ENCODE measurements around the gene DOK6.

The DOK6 gene

DNA sequence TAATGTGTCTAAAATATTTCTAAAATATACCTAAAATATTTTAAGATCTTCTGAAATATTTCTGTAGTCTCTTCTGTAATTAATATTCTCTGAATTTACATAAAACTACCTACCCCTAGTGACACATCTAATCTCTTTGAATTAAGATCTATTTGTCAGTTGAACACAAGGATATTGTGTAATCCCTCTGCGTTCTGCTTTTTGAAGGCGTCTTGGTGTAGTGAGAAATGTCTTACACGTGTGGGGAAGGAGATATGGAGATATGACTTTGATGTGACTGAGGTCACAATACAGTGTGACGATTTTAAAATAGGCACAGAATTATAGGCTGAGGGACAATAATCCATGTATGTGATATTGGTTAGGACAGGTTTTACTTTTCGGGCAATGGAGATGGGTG, 79.8 kb downstream of the DOK6 start:
- TF ChIP-seq, protein P1, sequence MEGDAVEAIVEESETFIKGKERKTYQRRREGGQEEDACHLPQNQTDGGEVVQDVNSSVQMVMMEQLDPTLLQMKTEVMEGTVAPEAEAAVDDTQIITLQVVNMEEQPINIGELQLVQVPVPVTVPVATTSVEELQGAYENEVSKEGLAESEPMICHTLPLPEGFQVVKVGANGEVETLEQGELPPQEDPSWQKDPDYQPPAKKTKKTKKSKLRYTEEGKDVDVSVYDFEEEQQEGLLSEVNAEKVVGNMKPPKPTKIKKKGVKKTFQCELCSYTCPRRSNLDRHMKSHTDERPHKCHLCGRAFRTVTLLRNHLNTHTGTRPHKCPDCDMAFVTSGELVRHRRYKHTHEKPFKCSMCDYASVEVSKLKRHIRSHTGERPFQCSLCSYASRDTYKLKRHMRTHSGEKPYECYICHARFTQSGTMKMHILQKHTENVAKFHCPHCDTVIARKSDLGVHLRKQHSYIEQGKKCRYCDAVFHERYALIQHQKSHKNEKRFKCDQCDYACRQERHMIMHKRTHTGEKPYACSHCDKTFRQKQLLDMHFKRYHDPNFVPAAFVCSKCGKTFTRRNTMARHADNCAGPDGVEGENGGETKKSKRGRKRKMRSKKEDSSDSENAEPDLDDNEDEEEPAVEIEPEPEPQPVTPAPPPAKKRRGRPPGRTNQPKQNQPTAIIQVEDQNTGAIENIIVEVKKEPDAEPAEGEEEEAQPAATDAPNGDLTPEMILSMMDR (IDR thresholded peaks at IDR 0.05; ENCODE audit: low read depth, low read length, missing control alignments): no peak
- no peak overlapping the region for H3K4me3 ChIP-seq (replicated peaks; ENCODE audit: low read depth, low read length)
- DNase-seq (ENCODE audit: extremely low read depth, low read depth): no peak

DNA sequence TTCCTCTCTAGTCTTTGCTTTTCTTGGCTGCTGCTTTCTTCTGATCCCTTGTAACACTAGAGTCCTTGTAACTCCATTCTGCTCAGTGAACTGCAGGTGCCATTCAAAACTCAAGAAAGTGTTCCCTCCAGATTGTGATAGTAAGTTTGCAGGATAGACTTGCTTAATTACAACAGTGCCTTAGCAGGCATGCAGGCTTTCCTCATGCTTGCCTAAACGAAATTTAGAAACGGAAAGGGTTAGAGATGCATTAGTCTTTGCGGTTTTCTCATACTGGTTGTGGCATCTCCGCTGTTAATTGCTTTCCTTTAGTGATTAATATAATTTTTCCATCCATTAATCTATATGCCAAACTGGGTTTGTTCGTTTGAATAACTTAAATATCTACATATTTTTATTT, 82.9 kb downstream of the DOK6 start:
- TF ChIP-seq, protein P1 (IDR thresholded peaks at IDR 0.05; ENCODE audit: low read depth, low read length, missing control alignments): no peak
- no peak for DNase-seq (ENCODE audit: extremely low read depth, low read depth)
- H3K4me3 ChIP-seq (replicated peaks; ENCODE audit: low read depth, low read length): no peak overlapping the region

DNA sequence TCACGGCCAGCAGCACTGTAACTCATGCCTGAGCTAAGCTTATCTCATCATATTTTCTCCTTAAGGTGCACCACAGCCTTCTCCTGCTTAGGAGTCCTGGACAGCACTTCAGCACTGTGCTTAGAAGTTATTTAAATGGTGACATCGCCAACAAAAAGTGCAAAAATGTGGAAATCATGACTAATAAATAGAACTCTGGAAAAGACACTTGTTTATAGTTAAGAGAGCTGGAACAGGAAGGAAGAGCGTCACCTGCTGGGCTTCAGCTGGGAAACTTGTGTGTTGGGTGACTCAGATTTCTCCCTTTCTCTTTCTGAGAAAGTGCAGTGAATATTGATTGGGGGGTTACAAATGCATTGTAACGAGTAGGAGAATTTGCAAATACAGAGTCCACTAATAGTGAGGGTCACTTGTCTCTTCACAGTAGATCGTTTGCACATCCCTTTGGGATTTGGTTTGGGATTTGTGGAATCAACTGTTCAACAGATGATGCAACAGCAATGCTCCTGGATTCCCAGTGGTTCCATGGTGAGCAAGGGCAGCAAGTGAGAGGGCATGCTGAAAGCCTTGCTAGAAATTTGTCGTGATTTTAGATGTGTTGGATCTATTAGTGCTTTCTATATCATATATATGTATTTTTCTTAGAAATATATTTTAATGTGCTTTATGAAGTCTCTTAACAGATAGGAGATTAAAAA, 84.2 kb downstream of the DOK6 start:
- DNase-seq (ENCODE audit: extremely low read depth, low read depth): peak; percentile 6
- TF ChIP-seq, protein P1 (IDR thresholded peaks at IDR 0.05; ENCODE audit: low read depth, low read length, missing control alignments): peak; percentile 24
- H3K4me3 ChIP-seq (replicated peaks; ENCODE audit: low read depth, low read length): no peak overlapping the region

DNA sequence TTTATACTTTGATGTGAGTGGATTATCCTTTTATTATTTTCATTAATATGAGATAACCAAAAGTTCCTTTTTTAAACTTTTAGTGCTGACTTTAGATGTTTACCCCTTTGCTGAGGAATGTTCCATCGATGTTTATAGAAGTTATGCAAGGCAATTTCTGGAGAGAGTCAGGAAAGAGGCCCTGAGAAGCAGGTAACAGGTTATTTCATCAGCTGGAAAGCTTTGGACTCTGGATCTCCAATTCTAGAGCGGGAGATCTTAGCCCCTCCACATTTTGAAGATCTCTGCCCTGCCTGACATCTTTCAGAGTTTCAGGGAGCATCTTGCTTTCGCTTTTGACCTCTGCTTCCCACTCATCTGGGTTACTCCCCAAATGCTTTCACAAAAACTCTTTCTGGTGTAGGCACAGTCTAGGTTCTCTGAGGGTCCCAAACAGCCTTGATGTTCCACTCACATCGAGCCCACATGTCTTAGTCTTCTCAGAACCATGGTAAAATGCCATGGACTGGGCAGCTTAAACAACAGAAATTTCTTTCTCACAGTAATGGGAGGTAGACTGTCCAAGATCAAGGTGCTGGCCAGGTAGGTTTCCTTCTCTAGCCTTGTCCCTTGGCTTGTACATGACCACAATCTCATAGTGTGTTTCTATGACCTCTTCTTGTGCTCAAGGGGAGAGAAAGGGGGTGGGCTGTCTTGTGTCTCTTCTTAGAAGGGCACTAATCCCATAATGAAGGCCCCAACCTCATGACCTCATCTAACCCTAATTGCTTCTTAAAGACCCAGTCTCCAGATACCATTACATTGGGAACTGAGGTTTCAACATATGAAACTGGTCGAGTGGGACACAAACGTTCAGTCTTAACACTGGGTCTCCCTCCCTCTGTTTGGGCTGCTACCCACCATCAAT, 87.1 kb downstream of the DOK6 start:
- H3K4me3 ChIP-seq (replicated peaks; ENCODE audit: low read depth, low read length): no peak overlapping the region
- TF ChIP-seq, protein P1 (IDR thresholded peaks at IDR 0.05; ENCODE audit: low read depth, low read length, missing control alignments): no peak
- no peak for DNase-seq (ENCODE audit: extremely low read depth, low read depth)

DNA sequence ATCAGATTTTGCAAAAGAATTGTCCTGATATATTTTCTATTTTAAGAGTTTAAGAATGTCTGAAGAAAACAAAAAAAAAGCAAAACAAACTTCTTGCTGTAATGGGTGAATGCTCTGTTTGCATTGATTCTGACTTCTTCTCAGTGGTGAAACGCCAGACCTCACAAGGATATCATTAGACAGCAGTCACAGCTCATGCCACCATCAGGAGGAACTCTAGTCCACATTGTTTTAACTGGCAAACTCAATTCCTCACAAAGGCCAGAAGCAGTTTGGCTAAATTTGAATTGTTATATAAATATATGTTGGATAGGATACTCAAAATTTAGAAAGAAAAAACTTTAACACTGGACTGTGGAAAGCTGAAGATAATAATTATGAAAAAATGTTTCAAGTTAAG, 89.4 kb downstream of the DOK6 start:
- no peak overlapping the region for H3K4me3 ChIP-seq (replicated peaks; ENCODE audit: low read depth, low read length)
- no peak for DNase-seq (ENCODE audit: extremely low read depth, low read depth)
- TF ChIP-seq, protein P1 (IDR thresholded peaks at IDR 0.05; ENCODE audit: low read depth, low read length, missing control alignments): no peak

DNA sequence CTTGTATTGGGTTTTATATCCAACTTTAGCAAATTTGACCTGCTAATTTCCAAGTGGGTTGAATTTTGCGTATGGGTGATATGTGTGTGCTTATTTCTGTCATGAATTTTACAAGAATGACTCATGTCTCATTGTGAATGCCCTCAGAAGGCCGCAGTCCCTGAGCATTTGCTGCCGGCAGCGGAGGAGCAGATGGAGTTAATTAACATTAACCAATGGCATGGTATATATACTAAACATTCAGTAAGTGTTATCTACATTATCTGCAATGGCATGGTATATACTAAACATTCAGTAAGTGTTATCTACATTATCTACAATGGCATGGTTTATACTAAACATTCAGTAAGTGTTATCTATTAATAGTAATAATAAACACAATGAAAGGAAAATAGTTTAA, 90.1 kb downstream of the DOK6 start:
- TF ChIP-seq, protein P1 (IDR thresholded peaks at IDR 0.05; ENCODE audit: low read depth, low read length, missing control alignments): no peak
- DNase-seq (ENCODE audit: extremely low read depth, low read depth): peak; percentile 56
- no peak overlapping the region for H3K4me3 ChIP-seq (replicated peaks; ENCODE audit: low read depth, low read length)

All from HFF-Myc (cell line).